ENCODE data around the gene LRGUK. TPM values are rescaled to one million over a fixed set of nuclear protein-coding genes. Genes with fewer than 3 reads are reported as not detected.

LRGUK gene
- total and polyA plus RNA-seq, 2 of the 8 experiments (the other 6 are each of a cell fraction or from before 2014, with no cell fraction given): 1.5 to 3.6 TPM

- TF ChIP-seq CTCF (IDR thresholded peaks at IDR 0.05; ENCODE audit: control extremely low read depth in 1 of 3, insufficient read depth in 1 of 3, low read depth in 1 of 3, low read length in 3 of 3) (no peak), ASH2L (IDR thresholded peaks at IDR 0.05; ENCODE audit: low read length) (no peak), KDM5A (IDR thresholded peaks at IDR 0.05; ENCODE audit: low read length) (no peak)
These were observed 180.2 kb downstream of the LRGUK start (continued) for GRCh38 chr7:134307320-134307719.
